EL (cell line): ENCODE measurements around the gene CEP19.
A peak's percentile ranks its signal among the peaks of the same experiment; 100 is the strongest.

ENCODE experiments used
- DNase-seq: peaks from one replicate; pipeline ENCODE4 v3.0.0-alpha.2; 2016

Gene CEP19

GRCh38 chr3:196707566-196707965 is 4.5 kb downstream of the CEP19 start:
- DNase-seq, result no peak

DNA sequence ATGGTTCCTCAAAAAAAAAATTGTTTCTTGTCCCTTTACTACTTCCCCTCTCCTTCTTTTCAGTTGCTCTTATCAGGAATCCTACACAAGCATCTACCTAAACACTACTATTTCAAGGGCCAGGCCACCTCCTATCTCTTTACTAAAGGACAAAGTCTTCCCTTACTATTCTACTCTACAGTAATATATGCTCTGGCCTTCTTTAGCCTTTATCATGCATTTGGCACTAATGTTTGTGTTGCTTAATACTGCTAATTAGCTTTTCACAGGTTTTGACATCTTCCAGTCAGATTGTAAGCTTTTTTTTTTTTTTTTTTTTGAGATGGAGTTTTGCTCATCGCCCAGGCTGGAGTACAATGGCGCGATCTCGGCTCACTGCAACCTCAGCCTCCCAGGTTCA is 5.3 kb downstream of the CEP19 start:
- no peak for DNase-seq

- DNase-seq, result no peak
Measured at GRCh38 chr3:196706327-196706726, 5.7 kb downstream of the CEP19 start.

DNA sequence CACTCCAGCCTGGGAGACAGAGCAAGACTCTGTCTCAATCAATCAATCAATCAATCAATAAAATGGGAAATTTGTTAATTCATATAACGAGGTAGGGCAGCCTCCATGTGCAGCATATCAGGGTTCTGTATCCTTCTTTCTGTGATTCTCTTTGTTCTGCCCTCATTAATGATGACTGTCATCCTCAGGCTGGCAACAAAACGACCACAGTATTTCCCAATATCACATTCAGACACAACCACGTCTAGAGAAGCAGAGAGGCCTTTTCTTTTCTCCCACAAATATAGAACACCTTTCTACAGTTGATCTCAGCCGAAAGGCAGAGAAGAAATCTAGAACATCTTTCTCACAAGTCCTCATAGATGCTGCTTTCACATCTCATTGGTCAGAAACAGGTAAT is 11.2 kb downstream of the CEP19 start:
- DNase-seq, result no peak

DNA sequence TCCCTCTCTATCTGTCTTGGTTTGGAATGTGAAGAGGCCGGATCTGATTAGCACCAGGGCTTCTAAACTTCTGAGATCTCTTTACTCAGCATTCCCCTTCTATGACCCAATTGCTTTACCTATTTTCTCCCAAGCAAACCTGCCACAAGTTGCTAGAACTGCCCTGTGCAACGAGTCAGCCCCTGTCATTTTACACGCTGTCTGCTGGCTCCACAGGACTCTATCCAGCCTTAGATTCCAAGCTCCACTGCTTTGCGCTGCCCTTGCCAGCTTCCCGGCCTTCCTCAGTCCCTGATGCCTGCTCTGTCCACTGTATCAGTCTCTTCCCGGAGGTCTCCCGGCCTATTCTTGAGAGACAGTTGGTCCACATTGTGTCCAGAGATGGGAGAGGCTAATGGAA is 12.3 kb downstream of the CEP19 start:
- no peak for DNase-seq

DNA sequence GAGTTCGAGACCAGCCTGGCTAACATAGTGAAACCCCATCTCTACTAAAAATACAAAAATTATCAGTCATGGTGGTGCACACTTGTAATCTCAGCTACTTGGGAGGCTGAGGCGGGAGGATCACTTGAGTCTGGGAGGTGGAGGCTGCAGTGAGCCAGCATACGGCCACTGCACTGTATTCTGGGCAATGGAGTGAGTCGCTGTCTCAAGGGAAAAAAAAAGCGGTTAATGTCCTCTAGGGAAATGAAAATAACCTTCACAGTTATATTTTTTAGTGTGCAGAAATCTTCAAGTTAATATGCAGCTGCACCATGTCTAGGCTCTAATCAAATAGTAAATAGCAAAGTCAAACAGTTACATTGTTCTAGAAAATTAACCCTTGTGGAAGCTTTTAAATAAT is 14.8 kb downstream of the CEP19 start:
- DNase-seq, result no peak

GRCh38 chr3:196695849-196696226 is 16.2 kb downstream of the CEP19 start:
- DNase-seq, result no peak

- DNase-seq, result no peak
Measured at GRCh38 chr3:196694941-196695848, 16.9 kb downstream of the CEP19 start.

GRCh38 chr3:196694202-196694638 is 17.8 kb downstream of the CEP19 start:
- DNase-seq, result peak; percentile 26

- no peak for DNase-seq
Measured at GRCh38 chr3:196691386-196691785, 20.7 kb downstream of the CEP19 start.

DNA sequence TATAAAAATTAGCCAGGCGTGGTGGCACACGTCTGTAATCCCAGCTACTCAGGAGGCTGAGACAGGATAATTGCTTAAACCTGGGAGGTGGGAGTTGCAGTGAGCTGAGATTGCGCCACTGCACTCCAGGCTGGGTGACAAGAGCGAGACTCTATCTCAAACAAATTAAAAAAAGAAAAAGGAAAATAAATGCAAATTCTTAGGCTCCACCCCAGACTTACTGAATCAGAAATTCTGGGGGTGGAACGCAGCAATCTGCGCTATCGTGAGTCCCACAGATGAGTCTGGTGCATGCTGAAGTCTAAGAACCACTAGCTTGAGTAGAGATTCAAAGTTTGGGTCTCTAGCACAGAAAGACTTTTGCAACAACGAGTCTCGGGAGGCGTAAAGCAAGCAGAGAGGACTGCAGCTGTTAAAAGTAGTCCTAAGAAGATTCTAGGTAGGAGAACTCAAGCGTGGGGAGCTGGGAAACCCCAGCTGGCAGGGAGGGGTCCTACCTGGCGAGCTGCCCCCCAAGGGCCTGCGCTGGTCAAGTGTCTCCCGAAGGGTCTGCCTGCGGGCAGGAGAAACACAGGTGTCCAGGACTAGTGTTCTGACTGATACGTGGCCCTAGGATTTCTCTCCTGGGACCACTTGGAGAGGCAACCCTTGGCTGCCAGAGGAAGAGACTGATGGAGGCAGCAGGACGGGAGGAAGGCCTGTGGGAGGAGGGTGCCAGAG is 21.9 kb downstream of the CEP19 start:
- DNase-seq, result no peak

DNA sequence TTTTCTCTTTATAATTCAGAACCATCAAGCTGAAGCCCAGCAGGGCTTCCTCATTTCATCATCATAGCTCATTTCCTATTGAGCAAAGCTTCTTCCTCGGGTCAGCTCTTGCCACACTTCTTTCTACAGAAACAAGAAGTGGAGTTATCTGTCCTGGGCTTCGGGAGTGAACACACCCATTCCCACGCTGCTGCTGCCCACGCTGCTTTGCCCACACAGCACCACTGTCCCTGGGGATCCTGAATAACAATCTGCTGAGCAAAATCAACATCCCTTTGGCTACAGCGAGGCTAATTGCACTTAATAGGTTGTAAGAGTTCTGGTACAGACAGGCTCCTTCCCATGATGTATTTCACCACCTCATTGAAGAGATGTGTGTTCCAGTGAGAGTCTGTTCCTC is 23.7 kb downstream of the CEP19 start:
- peak; percentile 49 for DNase-seq

DNA sequence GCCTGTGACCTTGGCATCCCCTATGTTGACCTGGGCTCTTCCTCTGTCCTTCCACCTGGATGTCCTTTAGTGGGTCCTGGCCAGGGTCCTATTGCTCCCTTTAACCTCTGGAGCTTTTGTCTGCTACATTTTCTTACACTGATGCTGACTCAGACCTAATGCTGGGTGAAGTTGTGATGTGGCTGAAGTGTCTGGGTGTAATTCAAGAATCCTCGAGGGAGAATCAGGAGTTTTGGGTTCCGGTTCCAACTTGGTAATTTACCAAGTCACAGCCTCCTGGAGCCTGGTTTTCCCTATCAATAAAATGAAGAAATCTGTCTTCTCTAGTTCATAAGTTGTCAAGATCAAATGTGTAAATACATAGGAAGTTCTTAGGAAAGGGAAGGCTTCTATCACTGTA is 25.6 kb downstream of the CEP19 start:
- no peak for DNase-seq

DNA sequence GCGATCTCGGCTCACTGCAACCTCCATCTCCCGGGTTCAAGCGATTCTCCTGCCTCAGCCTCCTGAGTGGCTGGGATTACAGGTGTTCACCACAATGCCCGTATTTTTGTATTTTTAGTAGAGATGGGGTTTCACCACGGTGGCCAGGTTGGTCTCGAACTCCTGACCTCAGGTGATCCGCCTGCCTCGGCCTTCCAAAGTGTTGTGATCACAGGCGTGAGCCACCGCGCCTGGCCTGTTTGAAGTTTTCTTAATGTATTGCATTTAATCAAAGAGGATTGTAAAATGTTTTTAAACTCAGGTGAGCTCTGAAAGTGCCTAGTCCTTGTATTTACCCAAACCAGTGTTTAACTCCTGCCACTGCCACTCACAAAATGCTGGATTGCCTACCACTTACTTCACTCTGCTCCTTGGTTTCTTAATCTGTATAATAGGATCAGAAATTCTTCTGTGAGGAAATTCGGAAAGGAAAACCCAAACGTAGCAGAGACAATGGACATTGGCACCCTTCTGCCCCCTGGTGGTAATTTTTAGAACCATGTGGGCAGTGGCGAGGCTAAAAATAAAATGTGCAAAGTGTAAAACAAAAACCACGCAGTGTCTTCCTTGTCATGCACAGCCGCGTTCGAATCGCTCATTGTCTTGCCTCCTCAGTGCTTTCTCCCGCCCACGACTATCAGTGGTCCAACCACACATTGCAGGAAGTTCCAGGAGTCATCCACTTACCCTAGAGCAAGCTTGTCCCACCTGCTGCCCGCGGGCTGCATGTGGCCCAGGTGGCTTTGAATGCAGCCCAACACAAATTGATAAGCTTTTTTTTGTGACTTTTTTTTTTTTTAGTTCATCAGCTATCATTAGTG is 27.3 kb downstream of the CEP19 start:
- DNase-seq, result peak; percentile 65

GRCh38 chr3:196677931-196678330 is 34.1 kb downstream of the CEP19 start:
- DNase-seq, result no peak

GRCh38 chr3:196677353-196677752 is 34.7 kb downstream of the CEP19 start:
- DNase-seq, result no peak

DNA sequence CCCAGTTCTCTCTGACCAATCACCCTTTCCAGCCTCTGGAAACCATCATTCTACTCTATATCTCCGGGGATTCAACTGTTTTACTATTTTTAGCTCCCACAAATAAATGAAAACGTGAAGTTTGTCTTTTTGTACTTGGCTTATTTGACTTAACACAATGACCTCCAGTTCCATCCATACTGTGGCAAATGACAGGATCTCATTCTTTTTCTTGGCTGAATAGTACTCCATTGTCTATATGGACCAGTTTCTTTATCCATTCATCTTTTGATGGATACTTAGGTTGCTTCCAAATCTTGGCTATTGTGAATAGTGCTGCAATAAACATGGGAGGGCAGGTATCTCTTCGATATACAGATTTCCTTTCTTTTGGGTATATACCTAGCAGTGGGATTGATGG is 38.4 kb downstream of the CEP19 start:
- DNase-seq, result no peak

DNA sequence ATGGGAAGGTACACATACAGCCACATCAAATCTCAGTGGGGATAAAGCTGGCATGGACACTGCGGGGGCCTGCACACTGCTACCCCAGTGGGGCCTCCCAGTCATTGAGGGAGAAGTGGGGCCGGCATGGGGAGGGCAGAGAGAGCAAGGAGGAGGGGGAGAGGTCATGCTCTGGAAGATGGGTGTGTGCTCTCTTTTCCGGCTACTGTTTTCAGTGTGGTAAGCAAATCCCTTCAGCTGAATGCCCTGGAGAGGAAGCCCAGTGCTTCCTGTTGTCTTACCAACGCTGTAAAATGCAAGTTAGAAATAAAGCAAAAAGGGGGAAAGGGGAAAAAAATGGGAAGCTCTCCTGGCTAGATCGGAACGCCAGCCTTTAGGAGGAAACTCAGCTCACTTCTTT is 41.7 kb downstream of the CEP19 start:
- no peak for DNase-seq

DNA sequence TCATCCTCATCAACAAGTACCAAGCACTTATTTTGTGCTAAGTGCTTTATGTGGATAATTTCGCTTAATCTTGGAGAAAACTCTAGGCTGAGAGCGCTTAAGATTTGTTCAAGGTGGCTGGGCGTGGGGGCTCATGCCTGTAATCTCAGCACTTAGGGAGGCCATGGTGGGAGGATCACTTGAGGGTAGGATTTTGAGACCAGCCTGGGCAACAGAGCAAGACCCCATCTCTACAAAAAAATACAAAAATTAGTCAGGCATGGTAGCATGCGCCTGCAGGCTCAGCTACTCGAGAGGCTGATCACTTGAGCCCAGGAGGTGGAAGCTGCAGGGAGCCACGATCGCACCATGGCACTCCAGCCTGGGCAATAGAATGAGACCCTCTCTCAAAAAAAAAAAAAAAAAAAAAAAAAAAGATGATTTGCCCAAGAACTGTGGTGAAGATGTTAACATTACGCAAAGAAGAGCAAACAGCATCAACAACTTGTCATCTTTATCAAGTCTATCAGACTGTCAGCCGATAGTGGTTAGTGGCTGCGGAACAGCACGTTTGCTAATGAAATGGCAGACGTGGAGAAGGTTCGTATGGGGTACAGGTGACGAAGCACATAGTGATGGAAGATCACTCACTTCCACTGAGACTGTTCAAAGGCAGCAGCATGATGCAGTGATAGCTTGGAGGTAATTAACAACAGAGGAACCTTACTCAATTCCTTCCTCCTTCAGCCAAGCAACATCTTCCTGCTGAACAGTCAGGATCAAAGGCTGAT is 44.8 kb downstream of the CEP19 start:
- no peak for DNase-seq

GRCh38 chr3:196666001-196666867 is 45.8 kb downstream of the CEP19 start:
- peak; percentile 75 for DNase-seq
